ENCODE measurements around the gene RNF213.
"Not testable (repeated sequence)": the region's sequence is repeated elsewhere in the genome, so short reads cannot be mapped to it uniquely, and the experiment has no call there.

RNF213 gene

DNA sequence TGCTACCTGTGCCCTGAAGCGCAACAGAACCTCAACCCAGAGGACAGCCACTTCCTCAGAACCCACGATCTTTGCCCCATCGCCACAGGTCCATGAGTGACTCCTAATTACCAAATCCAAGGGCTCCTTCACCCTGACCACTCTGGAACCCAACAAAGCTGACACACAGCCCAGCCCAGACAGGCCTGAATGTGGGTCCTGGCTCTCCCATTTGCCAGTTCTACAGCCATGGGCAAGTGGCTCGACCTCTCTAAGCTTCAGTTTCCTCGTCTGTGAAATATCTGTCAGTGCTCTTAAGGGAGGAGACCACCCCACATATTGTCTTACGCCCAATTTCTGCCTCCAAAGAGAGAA, 136.4 kb downstream of the RNF213 start:
- FAIRE-seq (no peak), DNase-seq (ENCODE audit: extremely low spot score, insufficient read length, low read depth) (no peak)

DNA sequence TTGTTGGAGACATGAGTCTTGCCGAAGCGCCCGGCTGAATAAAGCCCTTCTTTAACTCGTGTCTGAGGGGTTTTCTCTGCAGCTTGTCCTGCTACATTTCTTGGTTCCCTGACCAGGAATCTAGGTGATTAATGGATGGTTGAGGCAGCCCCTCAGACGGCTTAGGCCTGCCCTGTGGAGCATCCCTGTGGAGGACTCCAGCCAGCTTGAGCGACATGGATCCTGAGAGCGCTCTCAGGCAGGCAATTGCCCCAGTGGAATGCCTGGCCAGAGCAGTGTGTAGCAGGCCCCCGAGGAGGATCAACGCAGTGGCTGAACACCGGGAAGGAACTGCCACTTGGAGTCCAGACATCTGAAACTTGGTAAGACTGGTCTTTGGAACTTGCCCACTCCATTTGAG, 137.0 kb downstream of the RNF213 start:
- FAIRE-seq = no peak
- no peak for DNase-seq (ENCODE audit: extremely low spot score, insufficient read length, low read depth)

DNA sequence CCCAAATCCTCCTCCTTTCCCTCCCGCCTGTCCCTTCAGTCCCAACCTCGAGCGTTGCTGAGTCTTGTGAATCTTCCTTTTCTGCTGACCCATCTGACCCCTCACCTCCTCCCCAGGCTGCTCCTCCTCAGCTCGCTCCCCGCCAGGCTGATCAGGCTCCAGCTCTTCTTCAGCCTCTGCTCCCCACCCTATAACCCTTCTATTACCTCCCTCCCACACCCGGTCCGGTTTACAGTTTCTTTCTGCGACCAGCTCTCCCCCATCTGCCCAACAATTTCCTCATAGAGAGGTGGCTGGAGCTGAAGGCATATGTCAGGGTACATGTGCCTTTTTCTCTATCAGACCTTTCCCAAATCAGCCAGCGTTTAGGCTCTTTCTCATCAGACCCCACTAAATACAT, 140.4 kb downstream of the RNF213 start:
- not testable (repeated sequence) for DNase-seq (ENCODE audit: extremely low spot score, insufficient read length, low read depth); FAIRE-seq

DNA sequence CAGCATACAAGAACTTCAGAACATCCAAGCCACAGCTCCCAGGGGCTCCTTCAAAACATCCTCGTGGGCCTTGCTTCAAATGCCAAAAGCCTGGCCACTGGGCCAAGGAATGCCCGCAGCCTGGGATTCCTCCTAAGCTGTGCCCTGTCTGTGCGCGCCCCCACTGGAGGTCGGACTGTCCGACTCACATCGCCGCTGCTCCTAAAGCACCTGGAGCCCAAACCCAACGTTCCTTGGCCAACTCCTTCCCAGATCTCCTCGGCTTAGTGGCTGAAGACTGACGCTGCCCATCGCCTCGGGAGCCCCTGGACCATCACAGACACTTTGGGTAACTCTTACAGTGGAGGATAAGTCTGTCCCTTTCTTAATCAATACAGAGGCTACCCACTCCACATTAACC, 141.4 kb downstream of the RNF213 start:
- not testable (repeated sequence) for FAIRE-seq; DNase-seq (ENCODE audit: extremely low spot score, insufficient read length, low read depth)

DNA sequence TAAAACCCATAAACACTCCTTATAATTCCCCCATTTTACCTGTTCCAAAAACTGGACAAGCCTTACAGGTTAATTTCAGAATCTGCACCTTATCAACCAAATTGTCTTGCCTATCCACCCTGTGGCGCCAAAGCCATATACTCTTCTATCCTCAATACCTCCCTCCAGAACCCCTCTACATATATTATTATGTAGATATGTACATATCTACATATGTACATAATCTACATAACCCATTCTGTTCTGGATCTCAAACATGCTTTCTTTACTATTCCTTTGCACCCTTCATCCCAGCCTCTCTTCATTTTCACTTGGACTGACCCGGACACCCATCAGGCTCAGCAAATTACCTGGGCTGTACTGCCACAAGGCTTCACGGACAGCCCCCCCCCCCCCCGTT, 142.3 kb downstream of the RNF213 start:
- no peak for FAIRE-seq

DNA sequence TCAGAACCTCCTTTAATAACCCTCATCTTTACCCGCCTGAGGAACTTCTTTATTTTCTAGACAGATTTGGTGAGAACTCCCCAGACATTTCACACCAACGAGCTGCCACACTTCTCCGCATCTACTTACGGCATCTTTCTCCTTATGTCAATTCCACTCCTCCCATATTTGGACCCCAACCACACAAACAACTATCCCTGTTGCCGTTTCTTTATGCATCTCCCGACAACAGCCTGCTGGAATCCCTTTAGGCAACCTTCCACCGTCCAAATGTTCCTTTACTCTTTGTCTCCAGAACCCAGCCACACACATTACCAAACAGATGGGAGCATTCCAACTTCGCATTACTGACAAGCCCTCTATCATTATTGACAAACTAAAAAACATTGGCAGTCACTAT, 145.5 kb downstream of the RNF213 start:
- no peak for FAIRE-seq
- DNase-seq (ENCODE audit: extremely low spot score, insufficient read length, low read depth) = no peak

More for the DNA sequence above, 142.3 kb downstream of the RNF213 start:
- no peak for DNase-seq (ENCODE audit: extremely low spot score, insufficient read length, low read depth)

DNA sequence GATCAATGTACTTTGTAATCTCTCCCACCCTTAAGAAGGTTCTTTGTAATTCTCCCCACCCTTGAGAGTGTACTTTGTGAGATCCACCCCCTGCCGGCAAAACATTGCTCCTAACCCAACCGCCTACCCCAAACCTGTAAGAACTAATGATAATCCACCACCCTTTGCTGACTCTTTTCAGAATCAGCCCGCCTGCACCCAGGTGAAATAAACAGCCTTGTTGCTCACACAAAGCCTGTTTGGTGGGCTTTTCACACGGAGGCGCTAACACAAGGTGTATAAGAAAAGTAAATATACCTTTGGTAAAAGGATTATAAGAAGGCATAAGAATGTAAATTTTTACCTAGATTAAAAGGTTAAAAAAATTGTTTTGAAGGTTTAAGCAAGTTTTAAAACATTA, 147.3 kb downstream of the RNF213 start:
- DNase-seq (ENCODE audit: extremely low spot score, insufficient read length, low read depth); FAIRE-seq: not testable (repeated sequence)

DNA sequence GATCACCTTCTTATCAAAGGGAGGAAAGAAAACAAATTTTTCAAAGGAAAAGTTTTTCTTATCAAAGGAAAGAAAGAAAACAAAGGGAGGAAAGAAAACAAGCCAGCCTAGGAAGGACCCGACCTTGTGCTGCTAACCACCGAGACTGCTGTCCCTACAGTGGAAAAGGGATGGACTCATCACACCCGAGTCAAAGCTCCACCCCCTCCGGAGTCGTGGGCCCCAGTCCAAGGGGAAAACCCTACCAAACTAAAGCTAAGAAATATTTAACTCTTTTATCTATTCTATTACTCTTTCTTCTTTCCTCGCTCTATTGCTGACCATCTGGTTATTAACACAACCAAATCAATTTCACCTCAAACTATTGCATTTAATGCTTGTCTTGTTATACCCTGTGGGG, 148.2 kb downstream of the RNF213 start:
- FAIRE-seq = no peak
- no peak for DNase-seq (ENCODE audit: extremely low spot score, insufficient read length, low read depth)

DNA sequence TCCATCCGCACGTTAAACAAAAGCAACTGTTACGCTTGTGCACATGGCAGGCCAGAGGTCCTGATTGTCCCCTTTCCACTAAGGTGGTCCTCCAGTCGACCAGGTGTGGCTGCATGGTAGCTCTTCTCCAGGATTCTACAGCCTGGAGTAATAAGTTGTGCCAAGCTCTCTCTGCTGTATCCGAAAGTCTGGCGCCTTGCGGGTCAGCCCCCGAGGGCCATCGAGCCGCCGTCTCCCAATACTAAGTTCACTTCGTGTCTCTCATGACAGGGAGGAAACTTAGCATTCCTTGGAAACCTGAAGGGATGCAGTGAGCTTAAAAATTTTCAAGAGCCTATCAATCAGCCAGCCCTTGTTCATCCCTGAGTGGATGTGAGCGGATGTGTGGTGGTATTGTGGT, 149.0 kb downstream of the RNF213 start:
- FAIRE-seq = no peak
- DNase-seq (ENCODE audit: extremely low spot score, insufficient read length, low read depth) = no peak

DNA sequence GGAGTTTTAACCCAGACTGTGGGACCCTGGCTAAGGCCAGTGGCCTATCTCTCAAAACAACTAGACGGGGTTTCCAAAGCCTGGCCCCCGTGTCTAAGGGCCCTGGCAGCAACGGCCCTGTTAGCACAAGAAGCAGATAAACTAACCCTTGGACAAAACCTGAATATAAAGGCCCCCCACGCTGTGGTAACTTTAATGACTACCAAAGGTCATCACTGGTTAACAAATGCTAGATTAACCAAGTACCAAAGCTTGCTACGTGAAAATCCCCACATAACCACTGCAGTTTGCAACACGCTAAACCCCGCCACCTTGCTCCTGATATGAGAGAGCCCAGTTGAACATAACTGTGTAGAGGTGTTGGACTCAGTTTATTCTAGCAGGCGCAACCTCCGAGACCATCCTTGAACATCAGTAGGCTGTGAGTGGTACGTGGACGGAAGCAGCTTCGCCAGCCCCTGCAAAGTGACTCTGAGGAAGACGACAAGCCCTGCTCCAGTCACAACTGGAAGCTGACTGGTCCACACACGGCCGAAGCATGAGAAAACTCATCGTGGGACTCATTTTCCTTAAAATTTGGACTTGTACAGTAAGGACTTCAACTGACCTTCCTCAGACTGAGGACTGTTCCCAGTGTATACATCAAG, 149.9 kb downstream of the RNF213 start:
- not testable (repeated sequence) for FAIRE-seq; DNase-seq (ENCODE audit: extremely low spot score, insufficient read length, low read depth)

DNA sequence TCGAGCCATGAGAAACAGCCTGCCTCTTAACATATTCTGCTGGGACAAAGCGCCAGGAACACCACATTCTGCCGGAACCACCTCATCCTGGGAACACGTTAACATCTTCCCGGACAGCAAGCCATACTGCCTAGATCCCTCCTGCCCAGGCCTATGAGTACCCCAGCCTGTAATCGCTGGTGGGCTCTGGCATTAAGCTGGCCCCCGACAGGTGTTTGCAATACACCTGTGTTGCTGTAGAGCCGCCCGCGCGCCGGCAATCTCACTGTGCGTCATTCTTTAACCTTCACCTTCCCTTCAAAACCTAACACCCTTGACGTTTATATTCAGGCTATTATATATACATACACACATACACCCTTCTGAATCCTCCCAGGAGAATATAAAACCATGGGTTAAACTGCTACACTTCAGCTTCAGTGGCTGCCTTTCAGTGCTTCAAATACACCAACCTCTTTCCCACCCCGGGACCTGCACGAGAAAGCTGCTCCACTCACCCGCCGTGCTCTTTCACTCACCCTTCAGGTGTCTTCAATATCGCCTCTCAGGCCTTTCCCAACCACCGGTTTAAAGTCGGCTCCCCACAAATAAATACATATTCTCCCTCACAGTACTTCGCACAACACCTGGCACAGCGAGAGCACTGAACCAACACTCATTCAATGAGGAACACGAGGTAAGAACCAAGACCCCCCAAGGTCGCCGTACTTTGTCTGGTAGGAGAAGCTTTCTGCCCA, 153.3 kb downstream of the RNF213 start:
- FAIRE-seq = no peak
- no peak for DNase-seq (ENCODE audit: extremely low spot score, insufficient read length, low read depth)

DNA sequence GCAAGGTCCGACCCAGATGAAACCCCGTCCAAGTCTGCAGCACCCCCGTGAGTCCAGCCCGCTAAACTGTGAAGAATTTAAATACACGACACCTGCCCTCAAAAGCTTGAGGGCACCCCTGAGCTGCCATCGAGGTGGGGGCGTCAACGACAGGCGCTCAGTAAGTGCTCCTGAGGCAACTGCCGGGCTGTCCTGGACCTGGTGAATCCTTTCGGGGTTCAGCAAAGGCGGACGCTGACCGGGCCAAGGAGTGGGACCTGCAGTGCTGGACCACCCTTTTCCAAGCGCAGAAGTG, 153.8 kb downstream of the RNF213 start:
- DNase-seq (ENCODE audit: extremely low spot score, insufficient read length, low read depth) (no peak), FAIRE-seq (no peak)

DNA sequence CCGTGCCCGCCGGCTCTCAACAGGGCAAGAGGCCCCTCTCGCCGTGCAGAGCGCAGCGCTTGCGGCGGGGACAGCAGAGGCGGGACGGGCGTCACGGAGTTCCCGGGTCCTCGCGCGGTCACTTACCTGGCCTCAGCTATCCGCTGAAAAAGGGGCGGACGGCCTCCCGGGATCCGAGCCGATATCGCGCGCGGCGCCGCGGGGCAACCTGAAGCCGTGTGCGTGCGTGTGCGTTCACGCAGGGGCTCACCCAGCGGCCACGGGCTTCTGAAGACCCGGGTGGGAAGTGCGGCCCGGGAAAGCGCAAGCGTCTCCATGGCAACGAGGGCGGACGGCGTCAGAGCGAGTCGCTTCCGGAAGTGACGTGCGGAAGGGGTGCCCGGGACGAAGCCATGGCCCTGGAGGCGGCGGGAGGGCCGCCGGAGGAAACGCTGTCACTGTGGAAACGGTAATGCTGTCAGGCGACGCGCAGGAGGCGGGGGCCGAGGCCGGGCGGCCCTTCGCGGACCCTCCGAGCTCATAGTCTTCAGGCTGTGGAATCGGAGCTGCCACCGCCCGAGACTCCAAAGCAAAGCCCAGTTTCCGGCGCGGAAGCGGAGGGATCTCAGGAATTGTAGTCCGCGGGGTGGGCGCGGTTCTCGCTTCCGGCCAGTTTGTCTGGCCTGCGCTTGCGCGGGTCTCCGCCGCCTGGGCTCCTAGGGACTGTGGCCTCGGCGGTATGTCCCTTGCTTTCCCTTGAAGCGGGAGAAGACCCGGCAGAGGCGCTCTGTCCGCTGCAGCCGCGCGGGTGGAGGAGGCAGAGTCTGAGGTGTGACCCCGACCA, 154.4 kb downstream of the RNF213 start, which contains the start of gene ENDOV:
ENDOV (plus strand) TSS at position 365 of the 823 bp plus-strand sequence; CDS start at position 393, 28 bp downstream.
- peak; percentile 100 for DNase-seq (ENCODE audit: extremely low spot score, insufficient read length, low read depth)
- FAIRE-seq = peak; percentile 86

DNA sequence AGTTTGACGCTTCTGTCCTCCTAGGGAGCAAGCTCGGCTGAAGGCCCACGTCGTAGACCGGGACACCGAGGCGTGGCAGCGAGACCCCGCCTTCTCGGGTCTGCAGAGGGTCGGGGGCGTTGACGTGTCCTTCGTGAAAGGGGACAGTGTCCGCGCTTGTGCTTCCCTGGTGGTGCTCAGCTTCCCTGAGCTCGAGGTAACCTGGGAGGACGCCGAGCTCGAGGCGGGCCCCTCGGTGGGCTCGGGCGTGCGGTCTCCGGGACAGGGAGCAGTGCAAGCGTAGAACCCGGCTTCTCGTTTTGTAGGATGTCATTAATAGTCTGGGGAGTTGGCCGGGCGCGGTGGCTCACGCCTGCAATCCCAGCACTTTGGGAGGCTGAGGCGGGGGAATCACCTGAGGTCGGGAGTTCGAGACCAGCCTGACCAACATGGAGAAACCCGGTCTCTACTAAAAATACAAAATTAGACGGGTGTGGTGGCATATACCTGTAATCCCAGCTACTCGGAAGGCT, 155.0 kb downstream of the RNF213 start:
- no peak for FAIRE-seq

DNA sequence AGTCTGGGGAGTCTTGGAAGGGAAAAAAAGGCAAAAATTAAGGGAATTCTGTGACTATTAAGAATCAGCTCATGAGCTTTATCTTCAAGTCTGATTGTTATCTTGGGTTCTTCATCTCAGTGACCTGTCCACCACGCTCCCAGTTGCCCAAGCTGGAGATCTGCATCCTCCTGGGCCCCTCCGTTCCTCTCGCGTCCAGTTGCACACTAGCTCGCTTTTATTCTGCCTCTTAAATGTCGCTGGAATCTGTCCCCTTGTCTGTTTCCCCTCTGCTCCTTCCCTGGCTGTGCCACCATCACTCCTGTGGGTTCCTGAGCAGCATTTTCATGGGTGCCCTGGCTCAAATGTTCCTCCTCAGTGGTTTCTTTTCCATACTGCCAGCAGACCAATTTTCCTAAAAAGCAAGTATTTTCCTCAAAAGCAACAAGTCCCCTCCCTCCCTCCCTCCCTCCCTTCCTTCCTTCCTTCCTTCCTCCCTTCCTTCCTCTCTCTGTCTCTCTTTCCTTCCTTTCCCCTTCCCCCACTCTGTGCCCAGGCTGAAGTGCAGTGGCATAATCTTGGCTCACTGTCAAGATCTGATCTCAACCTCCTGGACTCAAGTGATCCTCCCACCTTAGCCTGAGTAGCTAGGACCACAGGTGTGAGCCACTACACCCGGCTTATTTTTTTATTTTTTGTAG, 155.7 kb downstream of the RNF213 start:
- no peak for FAIRE-seq
- DNase-seq (ENCODE audit: extremely low spot score, insufficient read length, low read depth) = no peak

More for the DNA sequence above, 155.0 kb downstream of the RNF213 start:
- no peak for DNase-seq (ENCODE audit: extremely low spot score, insufficient read length, low read depth)

DNA sequence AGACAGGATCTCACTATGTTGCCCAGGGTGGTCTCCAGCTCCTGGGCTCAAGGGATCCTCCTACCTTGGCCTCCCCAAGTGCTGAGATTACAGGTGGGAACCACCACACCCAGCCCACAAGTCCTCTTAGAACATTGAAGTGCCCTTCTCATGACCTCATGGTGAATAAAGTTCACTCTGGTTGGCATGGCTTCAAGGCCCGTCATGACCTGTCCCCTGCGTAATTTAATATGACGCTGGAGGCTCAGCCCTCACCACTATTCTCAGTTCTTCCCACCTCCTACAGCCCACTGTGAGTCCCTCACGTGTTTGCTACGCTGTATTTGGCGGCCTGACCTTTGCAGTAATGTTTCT, 156.3 kb downstream of the RNF213 start:
- no peak for FAIRE-seq
- DNase-seq (ENCODE audit: extremely low spot score, insufficient read length, low read depth) = no peak

DNA sequence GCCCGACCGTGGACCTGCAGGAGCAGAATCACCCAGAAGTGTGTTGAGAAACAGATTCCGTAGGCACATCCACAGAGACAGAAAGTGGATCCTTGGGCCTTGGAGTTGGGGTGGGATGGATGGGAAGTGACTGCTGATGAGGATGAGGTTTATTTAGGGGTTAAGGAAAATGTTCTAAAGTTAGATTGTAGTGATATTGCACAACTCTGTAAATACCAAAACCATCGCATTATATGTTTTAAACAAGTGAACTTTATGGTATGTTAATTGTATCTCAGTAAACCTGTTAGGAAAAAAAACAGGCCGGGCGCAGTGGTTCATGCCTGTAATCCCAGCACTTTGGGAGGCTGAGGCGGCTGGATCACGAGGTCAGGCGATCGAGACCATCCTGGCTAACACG, 157.9 kb downstream of the RNF213 start:
- no peak for DNase-seq (ENCODE audit: extremely low spot score, insufficient read length, low read depth)
- FAIRE-seq = no peak

DNA sequence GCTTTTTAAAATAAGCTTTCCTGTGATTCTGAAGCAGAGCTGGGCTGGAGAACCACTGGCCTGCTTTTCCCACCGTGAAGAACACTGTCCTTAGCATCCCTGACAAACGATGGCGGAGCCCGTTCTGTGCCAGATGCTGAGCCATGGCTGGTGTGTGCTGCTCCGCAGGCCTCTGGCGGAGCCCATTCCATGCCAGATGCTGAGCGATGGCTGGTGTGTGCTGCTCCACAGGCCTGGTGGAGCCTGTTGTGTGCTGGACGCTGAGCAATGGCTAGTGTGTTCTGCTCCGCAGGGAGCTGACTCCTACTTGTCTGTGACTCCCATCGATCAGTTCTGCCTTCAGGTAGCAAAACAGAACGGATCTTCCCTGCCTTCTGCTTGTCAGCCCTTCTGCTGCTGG, 158.6 kb downstream of the RNF213 start:
- DNase-seq (ENCODE audit: extremely low spot score, insufficient read length, low read depth) = no peak
- FAIRE-seq = no peak

DNA sequence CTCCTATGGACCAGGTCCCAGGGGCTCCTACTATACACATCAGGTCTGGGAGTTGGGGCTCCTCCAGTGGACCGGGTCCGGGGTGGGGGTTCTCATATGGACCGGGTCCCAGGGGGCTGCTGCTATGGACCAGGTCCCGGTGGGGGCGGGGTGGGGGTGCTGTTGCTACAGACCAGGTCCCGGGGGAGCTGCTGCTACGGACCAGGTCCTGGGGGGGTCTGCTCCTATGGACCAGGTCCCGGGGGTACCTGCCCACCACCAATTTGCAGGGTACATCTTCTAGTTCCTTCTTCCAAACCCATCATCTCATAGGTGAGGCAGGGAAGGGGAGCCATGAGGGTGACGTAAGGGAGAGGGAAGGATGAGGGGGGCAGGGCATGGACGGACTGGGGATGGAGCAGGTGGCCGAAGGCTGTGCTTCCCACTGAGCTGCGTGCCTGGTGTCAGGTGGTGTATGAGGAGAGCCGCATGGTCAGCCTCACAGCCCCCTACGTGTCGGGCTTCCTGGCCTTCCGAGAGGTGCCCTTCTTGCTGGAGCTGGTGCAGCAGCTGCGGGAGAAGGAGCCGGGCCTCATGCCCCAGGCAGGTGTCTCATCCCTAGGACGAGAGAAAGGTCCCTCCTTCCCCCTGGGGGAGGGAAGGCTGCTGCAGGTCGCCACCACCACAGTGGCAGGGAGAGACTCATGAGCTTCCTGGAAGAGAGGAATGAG, 160.9 kb downstream of the RNF213 start:
- FAIRE-seq (no peak), DNase-seq (ENCODE audit: extremely low spot score, insufficient read length, low read depth) (no peak)

DNA sequence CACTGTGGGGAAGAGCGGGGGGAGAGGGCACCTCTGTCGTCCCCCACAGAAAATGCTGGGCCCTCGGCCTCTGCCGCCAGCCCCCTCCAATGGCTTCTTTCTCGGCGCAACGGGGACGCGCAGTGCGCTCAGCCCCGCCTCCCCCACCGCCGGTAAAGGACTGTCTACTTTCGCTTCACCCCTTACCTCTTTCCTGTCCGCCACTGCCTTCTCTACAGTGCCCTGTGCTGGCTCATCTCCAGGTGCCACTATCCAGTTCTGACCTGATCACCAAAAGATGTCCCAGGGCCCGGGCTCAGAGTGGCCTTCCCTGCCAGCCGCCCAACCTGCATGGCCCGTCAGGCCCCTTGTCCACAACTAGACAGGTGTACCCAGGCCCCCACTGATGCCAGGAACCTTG, 161.6 kb downstream of the RNF213 start:
- FAIRE-seq = no peak
- no peak for DNase-seq (ENCODE audit: extremely low spot score, insufficient read length, low read depth)
